ENCODE measurements around the gene LOXL1.

- TF ChIP-seq EZH2phosphoT487 (IDR thresholded peaks at IDR 0.05; ENCODE audit: borderline replicate concordance, low read length) (no peak), CTCF (conservative IDR thresholded peaks at IDR 0.05; ENCODE audit: low read depth, low read length) (no peak), EZH2 (IDR thresholded peaks at IDR 0.05; ENCODE audit: low read length, unreplicated experiment) (no peak)
These were observed 40.1 kb upstream of the LOXL1 start for GRCh38 chr15:73885954-73886700.

Data from PC-3 (cell line).